NCI-H345 treated with DMSO at 0.1 percent for 48 hours (cell line): ENCODE results near the gene VSTM2B.
"Not testable (repeated sequence)": the region's sequence is repeated elsewhere in the genome, so short reads cannot be mapped to it uniquely, and the experiment has no call there.

Source experiments
- DNase-seq: peaks from one replicate; lab custom pipeline; 2025; ENCODE audit not compliant: unreplicated experiment; lab: John Stamatoyannopoulos, UW

VSTM2B gene

DNA sequence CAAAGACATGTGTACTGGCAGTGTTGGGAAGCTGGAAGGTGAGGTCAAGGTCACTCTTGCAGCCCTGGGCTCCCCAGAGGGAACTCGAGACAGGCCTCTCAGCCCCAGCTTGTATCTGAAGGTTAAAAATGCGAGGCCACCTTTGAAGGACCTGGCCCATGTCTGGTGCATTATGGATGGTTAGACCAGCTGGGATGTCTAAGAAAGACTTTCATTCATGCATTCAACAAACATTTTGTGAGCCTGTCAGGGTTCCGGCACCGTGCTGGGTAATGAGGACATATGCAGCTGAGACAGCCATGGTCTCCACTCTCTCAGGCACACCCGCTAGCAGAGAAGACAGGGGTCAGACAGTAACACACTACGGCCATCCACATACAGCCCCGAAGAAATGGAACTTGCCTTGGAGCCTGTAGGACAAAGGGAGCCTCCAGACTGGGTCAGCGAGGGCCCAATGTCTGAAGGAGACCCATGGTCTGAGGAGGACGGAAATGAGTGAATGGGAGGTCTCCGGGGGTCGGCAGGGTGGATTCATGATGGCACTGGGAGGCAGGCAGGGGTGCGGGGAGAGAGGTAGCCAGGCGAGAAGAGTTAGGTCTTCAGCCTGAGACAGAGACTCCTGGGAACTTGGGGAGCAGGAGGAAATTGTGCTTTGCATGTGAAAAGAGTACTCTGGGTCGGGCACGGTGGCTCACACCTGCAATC is 19.0 kb downstream of the VSTM2B start:
- DNase-seq: no peak

- not testable (repeated sequence) for DNase-seq
These were observed 19.7 kb downstream of the VSTM2B start for GRCh38 chr19:29545447-29545846.

- DNase-seq: no peak
These were observed 20.2 kb downstream of the VSTM2B start for GRCh38 chr19:29545866-29546582.

DNA sequence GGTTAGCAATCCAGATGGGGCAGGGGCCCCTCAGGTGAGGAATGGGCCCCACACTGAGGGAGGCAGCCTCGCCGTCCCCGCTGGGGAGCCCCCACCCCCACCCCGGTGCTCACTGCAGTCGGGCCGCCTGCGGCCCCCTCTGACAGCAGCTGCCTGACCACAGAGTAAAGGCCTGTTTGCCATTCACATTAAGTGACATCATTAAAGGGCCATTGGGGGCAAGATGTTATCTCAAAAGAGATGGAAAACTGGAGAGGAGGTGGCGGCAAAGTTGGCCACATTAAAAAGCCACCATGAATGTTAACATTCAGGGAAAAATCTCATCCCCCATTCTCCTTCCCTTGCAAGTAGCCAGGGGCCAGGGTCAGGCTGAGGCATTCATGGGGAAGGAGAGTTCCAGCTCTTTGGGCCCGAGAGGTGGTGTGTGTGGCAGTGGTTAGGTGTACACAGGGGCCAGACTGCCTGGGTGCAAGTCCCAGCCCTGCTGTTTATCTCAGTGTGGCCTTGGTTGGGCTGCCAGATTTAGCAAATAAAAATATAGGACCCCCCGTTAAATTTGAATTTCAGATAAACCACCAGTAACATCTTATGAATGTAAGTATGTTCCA is 20.9 kb downstream of the VSTM2B start:
- DNase-seq: no peak

DNA sequence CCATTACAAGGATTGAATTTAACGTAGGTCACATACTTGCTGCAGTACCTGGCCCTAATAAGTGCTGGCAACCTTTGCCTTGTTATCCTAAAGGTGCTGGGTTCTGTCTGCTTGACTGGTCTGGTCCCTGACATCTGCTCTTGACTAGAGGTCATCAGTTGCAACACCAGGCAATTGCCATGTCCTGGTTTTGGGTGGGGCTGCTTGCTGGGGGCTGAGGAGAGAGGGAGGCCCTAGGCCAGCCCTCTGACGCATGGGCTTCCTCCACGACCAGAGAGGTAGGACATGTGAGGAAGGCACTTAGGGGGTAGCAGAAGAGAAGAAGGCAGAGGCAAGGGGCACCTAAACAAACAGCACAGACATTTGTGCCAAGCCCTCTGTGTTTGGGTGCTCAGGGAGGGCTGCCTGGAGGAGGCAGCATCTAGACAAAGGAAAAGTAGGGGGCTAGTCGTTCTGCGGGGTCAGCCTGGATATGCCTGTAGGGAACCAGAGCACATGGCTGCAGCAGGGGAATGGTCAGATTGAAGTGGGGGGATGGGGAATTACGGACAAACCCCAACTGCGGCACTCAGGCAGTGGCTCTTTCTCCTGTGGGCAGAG is 21.7 kb downstream of the VSTM2B start:
- no peak for DNase-seq

DNA sequence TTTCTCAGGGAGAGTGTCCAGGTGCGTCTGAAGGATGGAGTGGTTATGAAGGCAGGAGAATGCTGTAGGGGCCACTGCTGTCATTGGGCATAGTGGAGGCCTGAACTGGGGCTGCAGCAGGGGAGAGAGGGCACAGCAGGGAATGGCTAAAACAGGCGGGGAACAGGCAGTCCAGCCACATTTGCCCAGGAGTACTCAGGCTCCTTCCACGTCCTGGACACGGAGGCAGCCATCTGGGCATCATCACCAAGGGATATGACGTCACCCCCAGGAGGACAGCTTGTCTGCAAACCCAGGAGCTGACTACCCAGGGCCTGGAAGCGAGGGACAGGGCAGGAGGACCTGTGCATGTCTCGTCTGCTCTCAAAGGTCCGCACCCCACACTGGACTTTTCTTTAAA is 22.2 kb downstream of the VSTM2B start:
- DNase-seq: no peak

DNA sequence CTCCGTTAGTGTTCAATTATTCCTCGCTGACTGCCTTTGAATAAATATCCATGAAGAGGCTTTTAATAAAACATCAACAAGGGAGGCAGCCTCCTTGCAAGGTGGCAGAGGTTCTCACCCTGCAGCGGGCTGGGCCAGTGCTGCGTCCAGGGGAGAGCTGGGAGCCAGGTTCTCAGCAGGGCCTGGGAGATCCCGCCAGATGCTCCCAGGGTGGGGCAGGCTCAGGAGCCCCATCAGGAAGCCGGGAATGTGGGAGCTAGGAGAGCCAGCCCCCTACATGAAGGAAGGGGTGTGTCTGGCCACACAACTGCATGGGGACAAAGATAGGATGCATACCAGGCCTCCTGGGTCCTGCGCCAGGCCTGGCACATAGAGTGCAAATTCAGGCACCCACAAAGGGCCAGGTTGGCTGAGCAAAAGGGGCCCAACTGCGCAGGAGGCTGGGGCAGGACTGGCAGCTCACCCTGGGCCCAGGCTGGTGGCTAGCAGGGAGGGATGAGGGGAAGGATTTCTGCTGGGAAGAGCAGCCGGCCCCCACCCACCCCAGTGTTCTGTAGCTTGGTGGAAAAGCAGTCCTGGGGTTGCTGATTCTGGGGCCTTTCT is 22.8 kb downstream of the VSTM2B start:
- DNase-seq: no peak

- no peak for DNase-seq
These were observed 23.6 kb downstream of the VSTM2B start for GRCh38 chr19:29549105-29550070.

DNA sequence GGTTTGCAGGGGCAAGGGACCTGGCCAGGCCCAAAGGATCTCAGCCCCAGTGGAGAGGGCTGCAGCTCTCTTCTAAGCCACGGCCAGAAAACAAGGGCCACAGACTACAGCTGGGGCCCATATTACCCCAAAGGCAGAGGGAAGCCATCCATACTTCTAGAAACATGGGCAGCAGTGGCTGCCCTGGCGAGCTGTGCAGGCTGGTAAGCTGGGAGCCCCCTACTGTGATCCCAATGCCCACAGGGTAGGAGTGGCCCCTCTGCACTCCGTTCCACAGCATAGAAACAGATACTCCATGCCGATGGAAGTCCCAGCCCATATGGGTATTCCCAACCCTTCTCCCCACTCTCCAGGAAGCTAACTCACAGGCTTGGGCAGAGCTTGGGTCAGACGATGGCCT is 25.1 kb downstream of the VSTM2B start:
- no peak for DNase-seq

- DNase-seq: no peak
These were observed 26.0 kb downstream of the VSTM2B start for GRCh38 chr19:29551774-29552173.

DNA sequence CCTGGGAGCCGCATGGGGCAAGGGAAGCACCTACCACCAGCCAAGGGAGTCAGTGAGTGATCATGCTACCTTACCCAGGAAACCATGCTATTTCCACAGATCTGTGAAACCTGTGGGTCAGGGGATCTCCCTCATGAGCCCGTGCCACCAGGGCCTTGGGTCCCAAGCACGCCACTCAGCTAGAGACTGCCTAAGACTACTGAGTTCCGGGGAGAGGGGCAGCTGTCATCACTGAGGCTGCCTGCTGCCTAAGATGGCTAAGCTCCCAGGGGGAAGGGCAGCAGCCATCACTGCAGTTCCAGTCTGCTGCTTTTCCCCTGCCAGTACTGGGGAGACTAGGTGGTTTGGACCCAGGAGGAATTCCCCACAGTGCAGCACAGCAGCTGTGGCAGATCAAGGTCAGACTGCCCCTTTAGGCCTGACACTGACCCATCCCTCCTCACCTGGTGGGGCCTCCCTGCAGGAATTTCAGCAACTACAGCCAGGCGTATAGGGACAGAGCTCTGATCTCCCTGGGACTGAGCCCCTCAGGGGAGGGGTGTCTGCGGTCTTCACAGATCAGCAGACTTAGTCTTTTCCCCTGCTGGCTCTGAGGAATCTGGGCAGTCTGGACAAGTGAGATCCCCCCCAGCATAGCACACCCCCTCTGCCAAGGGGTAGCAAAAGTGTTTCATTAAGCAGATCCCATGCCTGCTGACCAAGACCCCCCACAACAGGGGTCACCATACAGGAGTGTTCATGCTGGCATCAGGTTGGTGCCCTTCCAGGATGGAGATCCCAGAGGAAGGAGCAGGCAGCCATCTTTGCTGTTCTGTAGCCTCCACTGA is 26.9 kb downstream of the VSTM2B start:
- no peak for DNase-seq

GRCh38 chr19:29554149-29554548 is 28.4 kb downstream of the VSTM2B start:
- DNase-seq: no peak

DNA sequence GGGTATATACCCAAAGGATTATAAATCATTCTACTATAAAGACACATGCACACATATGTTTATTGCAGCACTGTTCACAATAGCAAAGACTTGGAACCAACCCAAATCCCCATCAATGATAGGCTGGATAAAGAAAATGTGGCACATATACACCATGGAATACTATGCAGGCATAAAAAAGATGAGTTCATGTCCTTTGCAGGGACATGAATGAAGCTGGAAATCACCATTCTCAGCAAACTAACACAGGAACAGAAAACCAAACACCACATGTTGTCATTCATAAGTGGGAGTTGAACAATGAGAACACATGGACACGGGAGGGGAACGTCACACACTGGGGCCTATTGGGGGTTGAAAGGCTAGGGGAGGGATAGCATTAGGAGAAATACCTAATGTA is 33.3 kb downstream of the VSTM2B start:
- not testable (repeated sequence) for DNase-seq

DNA sequence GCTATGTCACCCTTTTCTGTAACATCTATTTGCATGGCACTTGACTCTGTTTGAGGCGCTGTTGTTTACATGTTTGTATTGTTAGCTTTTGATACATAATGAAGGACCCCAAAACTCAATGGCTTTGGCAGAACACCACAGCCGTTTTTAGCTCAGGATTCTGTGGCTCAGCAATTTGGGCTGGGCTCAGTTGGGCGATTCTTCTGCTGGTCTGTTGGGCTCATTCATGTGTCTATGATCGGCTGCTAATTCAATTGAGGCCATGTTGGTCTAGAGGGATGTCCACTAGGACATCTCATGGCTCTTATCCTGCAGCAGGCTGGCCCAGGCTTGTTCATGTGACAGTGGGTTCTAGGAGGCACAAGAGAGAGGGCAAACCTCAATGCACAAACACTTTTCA is 33.9 kb downstream of the VSTM2B start:
- DNase-seq: no peak

- peak; percentile 64 for DNase-seq
These were observed 34.7 kb downstream of the VSTM2B start for GRCh38 chr19:29560313-29561075.

GRCh38 chr19:29561601-29562000 is 35.8 kb downstream of the VSTM2B start:
- DNase-seq: no peak

DNA sequence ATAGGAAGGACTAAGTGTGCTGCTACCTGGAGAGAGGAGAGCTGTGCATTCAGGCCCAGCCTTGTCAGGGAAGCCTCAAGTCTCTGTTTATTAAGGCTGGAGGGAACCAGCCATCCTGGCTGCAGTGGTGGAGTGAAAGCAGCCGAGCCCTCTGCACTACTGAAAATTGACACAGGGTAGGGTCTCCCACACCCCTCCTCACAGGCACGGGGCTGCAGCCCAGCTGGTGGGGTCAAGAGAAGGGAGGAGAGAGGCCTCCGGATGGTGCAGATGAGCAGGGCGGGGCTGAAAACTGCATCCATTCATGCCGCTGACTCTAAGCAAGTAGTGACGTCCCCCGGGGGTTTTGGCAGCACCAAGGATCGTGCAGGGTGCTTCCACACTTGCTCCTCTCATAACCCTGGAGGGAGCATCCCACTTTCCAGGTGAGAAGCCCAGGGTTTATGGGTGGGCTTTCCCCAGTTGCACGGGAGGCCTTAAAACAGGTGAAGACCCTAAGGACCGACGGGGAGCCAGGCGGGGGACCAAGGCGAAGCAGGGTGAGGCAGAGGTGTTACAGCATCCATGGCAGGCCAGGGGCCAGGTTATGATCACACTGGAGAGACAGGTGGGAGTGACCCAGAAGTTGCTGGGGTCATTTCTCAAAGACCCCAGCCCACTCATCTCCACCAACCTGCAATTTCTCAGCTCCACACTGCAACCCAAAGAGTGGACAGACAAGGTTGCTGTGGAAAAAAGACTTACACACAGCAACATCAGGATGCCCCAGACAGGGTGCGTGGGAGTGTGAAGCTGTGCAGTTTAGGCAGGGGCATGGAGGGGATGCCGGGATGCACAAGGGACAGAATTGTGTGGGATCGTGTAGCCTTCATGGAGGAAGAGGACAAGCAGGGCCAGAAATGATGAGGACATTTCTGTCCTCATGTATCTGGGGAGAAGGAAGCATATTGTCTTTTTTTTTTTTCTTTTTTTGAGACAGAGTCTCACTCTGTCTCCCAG is 36.8 kb downstream of the VSTM2B start:
- no peak for DNase-seq
